NK-92 (cell line): ENCODE results near the gene UNC45B.
"Not testable (repeated sequence)": the region's sequence is repeated elsewhere in the genome, so short reads cannot be mapped to it uniquely, and the experiment has no call there.

Experiments used
- DNase-seq: peaks from one replicate; lab custom pipeline; 2025; ENCODE audit not compliant: unreplicated experiment; lab: John Stamatoyannopoulos, UW

The UNC45B gene

DNA sequence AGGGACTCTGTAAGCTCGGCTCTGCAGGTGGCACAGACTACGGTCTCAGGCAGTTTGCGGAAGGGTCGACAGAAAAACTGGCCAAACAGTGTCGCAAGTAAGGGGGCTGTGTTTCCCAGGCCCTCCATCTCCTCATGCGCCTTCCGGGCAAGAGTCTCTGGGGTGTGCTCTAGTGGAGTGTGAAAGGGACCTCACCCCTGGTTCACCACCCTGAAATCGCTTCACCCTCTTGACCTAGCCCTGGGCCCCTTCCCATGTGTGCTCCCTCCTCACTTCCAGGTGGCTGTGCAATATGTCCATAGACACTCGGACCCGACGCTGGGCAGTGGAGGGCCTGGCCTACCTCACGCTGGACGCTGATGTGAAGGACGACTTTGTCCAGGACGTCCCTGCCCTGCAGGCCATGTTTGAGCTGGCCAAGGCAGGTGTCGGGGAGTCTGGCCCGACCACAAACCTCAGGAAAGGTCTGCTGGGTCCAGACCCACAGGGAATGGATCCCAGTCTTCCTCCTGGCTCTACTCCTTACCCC lies 22.3 kb downstream of the UNC45B start:
- DNase-seq: no peak

DNA sequence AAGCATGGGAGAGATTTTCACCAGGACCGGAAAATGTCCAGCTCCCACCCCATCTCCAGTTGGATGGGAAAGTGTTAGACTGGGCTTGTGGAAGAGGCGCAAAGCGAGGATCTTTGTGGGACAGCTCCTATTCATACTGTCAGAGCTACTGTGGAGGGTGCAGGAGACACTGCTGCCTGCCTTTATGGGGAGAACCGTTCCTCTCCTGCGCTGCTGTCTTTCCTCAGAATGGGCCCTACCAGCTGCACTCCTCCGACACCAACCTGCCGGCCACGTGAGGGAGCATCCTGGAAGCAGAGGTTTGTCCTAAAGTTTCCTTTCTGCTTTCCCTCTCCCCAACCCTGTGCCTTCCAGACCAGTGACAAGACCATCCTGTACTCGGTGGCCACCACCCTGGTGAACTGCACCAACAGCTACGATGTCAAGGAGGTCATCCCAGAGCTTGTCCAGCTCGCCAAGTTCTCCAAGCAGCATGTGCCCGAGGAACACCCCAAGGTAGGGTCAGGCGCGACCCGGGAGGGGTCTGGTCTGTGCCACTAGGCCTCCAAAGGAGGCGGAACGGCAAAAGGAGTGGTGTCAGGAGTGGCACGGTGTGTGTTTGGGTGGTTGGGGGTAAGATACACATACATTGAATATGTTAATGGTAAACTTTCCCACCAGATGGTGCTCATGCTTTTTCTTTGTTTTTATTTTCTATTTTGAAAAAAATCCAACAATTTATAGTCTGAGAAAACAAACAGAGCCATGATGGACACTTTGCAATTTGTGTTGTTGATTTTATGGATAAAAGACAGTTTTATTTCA lies 23.6 kb downstream of the UNC45B start:
- no peak for DNase-seq

DNA sequence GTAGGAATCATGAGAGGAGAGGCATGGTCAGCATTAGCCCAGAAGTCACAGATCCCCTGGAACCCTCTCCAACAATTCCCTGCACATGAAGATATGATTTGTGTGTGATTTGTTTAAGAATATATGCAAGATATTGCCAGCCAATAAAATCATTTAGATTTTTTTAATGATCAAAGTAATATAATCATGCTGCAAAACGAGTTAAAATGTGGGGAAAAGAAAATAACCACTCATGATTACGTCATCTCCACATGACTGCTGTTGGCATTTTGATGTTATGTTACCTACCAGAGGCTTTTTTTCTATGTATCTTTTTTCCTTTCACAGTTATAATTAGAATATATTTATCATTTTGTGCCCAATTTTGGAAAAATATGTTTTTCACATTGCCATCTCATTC lies 24.2 kb downstream of the UNC45B start:
- no peak for DNase-seq

DNA sequence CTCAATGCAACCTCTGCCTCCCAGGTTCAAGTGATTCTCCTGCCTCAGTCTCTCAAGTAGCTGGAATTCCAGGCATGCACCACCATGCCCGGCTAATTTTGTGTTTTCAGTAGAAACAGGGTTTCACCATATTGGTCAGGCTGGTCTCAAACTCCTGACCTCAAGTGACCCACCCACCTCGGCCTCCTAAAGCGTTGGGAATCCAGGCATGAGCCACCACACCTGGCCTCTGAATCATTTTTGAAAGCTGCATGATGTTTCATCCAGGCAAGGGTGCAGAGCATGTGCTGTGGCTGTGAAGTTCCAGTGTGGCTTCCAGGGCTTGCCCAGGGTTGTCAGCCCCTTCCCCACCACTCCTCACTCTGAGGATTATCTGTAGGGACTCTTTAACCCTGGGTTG lies 24.7 kb downstream of the UNC45B start:
- not testable (repeated sequence) for DNase-seq

DNA sequence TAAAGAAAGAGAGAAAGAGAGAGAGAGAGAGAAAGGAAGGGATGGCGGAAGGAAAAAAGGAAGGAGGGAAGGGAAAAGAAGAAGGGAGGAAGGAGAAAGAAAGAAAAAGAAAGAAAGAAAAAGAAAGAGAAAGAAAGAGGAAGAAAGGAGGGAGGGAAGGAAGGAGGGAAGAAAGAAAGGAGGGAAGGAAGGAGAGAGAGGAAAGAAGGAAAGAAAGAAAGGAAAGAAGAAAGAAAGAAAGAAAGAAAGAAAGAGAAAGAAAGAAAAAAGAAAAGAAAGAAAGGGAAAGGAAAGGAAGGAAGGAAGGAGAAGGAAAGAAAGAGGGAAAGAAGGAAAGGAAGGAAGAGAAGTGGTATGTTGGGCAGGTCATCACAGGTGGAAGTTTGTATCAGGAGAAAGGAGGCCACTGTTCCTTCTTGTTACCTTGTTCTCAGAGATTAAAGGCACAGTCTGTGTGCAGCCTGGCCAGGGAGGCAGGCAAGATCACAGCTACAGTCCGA lies 27.3 kb downstream of the UNC45B start:
- DNase-seq: no peak

DNA sequence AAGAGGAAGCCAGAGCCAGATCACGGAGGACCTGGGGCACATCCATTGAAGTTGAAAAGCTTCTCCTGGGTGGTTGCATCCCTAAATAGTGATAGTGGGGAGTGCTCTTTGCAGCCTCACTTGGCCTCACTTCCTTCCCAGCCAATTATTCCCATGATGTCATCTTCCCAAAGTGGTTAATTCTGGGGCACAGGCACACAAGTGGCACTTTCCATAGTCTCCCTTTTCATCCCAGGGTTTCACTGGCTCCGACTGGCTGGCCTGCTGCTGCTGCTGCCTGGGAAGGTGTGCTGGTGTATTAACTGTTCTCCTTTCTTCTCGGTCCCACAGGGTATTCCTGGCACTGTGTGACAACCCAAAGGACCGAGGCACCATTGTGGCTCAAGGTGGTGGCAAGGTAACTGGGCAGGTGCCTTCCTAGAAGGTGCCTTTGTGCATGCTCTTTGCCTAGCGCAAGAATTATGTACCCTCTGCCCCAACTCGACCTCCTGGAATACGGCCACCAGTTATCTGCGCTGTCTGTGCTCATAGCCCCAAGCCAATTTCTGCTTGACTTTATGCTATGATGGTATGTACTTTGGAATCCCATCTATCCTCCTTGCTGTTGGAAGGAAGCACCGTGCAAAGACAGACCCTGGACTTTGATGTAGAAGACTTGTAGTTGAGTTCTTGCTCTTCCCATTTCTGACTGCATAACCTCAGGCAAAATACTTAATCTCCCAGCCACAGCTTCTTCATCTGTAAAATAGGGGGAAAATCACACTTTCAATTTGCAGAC lies 28.2 kb downstream of the UNC45B start:
- no peak for DNase-seq

DNA sequence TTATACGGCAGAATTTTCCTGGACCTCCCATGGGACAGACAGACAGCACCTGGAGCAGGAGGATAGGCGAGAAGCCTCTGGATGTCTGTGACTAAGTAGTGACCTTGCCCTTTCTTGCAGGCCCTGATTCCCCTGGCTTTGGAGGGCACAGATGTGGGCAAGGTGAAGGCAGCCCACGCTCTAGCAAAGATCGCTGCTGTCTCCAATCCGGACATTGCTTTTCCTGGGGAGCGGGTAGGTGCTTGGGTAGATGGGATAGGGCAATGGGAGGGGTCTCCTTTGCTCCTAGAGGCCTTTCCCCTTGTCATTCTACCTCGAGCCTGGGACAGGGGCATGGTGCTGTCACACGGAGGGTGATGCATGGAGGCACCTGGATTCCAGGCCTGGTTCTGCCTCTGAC lies 29.3 kb downstream of the UNC45B start:
- no peak for DNase-seq

DNA sequence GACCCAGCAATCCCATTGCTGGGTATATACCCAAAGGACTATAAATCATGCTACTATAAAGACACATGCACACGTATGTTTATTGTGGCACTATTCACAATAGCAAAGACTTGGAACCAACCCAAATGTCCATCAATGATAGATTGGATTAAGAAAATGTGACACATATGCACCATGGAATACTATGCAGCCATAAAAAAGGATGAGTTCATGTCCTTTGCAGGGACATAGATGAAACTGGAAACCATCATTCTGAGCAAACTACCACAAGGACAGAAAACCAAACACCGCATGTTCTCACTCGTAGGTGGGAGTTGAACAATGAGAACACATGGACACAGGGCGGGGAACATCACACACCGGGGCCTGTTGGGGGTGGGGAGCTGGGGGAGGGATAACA lies 31.8 kb downstream of the UNC45B start:
- not testable (repeated sequence) for DNase-seq

DNA sequence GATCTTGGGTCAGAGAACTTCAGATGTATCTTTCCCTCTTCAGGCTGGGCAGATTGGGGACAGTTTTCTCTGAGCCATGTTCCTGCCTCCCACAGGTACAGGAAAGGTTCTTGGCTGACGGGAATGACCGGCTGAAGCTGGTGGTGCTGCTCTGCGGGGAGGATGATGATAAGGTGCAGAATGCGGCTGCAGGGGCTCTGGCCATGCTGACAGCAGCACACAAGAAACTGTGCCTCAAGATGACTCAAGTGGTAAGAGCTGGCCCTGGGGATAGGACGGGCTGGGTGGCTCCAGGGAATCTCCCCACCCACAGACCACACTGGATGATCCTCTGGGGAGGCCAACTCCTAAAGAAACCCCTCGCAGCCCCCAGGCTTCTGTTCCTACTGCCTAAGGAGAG lies 35.7 kb downstream of the UNC45B start:
- no peak for DNase-seq

DNA sequence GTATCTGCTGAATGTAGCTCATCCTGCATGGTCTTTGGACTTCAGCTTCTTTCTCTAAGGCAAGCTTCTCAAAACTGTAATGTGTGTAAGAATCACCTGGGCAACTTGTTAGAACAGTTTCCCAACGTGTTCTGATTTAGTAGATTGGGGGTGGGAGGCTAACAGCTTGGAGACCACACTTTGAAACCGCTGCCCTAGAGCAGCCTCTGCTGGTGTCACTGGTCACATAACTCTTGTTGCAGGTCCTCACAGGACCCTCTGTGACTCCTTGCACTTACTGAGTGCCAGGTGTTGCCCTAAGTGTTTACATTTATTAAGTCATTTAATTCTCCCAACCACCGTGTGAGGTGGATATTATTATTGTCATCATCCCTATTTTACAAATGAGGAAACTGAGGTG lies 36.7 kb downstream of the UNC45B start:
- DNase-seq: no peak

DNA sequence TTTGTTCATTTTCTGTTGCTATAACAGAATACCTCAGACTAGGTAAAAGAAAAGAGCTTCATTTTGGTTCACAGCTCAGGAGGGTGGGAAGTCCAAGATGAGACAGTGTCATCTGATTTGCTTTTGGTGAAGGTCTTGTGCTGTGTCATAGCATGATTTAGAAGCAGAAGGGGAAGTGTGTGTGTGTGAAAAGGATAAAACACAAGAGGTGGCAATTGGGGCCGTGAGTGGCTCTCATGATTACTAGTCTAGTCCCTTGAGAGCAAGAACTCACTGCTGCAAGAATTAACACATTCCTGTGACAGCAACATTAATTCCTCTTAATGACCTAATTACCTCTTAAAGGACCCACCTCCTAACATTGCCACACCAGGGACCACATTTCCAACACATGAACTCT lies 38.2 kb downstream of the UNC45B start:
- DNase-seq: no peak

DNA sequence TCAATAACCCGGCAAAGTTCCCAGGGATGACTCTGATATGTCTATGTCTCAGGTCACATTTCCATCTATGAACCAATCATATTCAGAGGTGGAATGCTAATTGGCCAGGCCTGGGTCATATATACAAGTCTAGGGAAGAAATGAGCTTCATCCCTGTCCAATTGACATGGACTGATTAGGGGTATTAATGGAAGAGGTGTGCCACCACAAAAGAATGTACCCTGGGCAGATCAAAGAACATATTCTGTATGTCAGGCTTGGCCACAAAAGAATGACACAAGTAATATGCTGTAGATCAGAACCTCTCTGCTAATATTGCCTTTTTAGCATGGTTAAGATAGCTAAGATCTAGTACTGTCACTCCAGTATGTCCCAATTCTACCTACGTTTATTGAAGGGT lies 39.9 kb downstream of the UNC45B start:
- DNase-seq: no peak

DNA sequence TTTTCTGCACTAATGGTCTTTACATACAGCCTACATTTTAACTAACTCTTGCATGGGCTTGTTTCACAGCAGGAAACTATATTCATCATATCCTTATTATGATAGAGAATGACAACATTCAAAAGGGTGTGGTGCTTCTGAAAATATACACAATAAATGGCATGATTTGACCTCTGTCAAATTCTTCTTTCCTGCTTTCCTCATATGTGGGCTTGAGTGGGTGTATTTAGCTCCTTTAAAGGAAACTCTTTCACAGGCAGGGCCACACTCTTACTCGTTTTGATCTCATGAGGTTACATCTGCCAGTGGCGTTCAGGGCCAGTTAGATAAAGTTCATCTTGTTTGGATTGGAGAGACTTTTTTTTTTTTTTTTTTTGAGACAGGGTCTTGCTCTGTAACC lies 40.5 kb downstream of the UNC45B start:
- DNase-seq: no peak

DNA sequence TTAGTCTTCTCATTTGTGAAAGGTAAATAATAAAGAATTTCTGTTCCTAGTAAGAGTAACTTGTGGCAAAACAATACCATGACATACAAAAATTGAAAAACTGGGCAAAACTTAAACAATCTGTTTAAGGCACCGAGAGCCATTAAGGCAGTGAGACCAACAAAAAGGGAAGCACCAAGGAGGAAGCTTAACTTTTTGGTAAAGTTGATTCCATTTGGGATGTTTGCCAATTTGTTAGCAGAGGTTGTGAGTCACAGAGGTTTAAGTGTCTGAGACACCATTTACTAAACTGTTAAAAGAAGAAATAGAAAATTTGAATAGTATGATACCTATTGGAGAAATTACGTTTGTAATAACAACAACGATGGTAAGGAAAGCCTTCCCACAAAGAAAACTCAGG lies 41.7 kb downstream of the UNC45B start:
- no peak for DNase-seq

DNA sequence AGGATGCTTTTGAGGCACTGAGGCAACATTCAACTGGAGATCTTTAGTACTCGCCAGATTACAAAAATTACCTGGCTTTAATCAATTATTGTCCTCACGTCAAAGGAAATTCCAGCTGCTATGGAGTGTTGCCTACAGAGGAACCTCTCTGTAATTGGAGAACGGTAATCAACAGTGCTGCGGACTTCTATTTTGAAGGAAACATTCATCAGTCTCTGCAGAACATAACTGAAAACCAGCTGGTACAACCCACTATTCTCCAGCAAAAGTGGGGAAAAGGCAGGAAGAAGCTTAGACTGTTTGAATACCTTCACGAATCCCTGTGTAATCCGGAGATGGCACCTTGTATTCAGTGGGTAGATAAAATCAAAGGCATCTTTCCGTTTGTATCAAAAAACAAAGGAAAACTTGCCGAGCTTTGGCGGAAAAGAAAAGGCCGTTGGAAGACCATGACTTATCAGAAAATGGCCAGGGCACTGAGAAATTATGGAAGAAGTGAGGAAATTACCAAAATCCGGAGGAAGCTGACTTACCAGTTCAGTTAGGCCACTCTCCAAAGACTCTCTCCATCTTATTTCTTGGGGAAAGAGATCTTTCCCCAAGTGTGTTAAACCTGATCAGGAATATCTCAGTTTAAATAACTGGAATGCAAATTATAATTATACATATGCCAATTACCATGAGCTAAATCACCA lies 43.5 kb downstream of the UNC45B start:
- no peak for DNase-seq

DNA sequence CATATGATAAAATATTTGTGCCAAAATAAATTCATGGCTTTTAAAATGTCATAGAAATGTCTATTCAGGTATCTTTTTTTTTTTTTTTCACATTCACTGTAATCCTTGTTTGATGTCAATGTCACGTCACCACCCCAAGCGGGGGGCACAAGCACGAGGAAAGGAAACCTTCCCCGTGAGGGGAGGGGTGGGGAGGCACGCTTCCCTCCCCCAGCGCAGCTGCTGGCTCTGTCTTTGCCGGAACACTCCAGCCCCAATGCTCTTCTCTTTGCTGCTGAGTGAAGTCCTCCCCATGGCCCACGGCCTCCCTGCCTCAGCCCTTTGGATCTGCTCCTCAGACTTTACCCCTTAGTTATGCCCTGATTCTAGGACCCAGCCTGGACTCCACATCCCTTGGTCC lies 45.1 kb downstream of the UNC45B start:
- no peak for DNase-seq

DNA sequence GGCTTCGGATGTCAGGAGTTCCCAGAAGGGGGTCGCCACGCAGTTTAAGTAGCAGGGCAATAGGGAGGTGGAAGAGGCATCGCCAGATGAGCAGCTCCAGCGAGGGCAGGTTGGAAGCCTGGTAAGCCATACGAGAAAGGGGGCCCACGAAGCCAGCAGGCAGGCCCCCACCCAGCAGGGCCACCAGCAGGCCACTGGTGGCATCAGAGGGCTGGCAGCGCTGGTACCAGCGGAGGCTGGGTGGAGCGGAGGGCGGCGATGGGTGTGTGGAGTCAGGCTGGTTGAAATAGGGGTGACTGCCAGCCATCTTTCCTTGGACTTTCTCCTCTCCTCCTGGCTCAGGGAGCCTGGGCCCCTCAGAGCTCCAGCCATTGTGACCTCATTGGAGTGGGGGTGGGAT lies 46.4 kb downstream of the UNC45B start, which contains the start of gene SLC35G3:
Gene SLC35G3 (minus strand): TSS at position 393 of the 400 bp plus-strand sequence. CDS start 86 bp downstream, at position 307.
- not testable (repeated sequence) for DNase-seq

DNA sequence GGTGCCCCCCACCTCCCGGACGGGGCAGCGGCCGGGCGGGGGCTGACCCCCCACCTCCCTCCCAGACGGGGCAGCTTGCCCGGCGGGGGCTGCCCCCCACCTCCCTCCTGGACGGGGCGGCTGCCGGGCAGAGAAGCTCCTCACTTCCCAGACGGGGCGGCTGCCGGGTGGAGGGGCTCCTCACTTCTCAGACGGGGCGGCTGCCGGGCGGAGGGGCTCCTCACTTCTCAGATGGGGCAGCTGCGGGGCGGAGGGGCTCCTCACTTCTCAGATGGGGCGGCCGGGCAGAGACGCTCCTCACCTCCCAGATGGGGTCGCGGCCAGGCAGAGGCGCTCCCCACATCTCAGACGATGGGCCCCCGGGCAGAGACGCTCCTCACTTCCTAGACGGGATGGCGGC lies 47.4 kb downstream of the UNC45B start:
- DNase-seq: not testable (repeated sequence)

DNA sequence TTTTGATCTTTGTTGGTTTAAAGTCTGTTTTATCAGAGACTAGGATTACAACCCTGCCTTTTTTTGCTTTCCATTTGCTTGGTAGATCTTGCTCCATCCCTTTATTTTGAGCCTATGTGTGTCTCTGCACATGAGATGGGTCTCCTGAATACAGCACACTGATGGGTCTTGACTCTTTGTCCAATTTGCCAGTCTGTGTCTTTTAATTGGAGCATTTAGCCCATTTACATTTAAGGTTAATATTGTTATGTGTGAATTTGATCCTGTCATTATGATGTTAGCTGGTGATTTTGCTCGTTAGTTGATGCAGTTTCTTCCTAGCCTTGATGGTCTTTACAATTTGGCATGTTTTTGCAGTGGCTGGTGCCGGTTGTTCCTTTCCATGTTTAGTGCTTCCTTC lies 55.0 kb downstream of the UNC45B start:
- DNase-seq: not testable (repeated sequence)

DNA sequence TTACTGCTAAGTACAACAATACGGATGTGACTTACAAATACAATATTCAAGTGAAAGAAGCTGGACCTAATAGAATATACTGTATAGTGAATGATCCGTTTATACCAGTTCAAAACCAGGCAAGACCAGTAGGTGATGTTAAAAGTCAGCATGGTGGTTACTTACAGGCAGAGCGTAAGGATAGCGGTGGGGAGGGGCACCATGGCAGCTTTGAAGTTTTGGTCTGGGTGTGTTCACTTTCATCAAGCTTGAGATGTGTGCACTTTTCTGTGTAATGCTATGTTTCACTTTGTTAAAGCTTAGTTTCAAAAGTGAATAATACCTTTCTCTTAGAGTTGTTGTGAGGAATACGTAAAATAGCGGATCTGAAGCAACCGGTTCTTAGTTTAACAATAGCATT lies 63.1 kb downstream of the UNC45B start:
- DNase-seq: no peak

DNA sequence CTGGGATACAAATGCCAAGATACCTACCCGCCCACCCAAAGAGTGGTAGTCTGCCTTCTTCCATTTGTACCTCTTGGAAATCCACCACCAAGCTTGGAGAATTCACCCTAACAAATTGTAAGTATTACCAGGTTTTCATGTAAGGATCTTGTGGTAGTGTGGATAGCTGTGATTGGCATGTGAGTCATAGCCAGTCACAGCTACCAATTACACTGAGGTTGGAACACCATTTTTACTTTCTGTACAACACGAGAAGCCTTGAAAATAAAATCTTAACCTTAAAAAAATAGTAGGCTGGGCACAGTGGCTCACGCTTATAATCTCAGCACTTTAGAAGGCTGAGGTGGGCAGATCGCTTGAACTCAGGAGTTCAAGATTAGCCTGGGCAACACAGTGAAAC lies 65.1 kb downstream of the UNC45B start:
- DNase-seq: no peak
